Progenitor cell of endocrine pancreas (in vitro differentiated cells): ENCODE results near the gene MGAT5. TPM values are rescaled to one million over a fixed set of nuclear protein-coding genes. Genes with fewer than 3 reads are reported as not detected.

Source experiments
- DNase-seq: peaks from one replicate; pipeline ENCODE4 v3.0.0; 2021; ENCODE audit warnings: low spot score; ENCODE audit not compliant: unreplicated experiment
- H3K27ac Mint-ChIP-seq: 2 replicates; pipeline ENCODE4 v1.8.0; 2021; ENCODE audit warnings: mild to moderate bottlenecking, moderate library complexity, mixed read lengths
- H3K27me3 Mint-ChIP-seq: 2 replicates; pipeline ENCODE4 v1.8.0; 2021; ENCODE audit warnings: mixed read lengths
- H3K36me3 Mint-ChIP-seq: 2 replicates; pipeline ENCODE4 v1.8.0; 2022; ENCODE audit warnings: mixed read lengths; ENCODE audit not compliant: insufficient read depth
- H3K4me1 Mint-ChIP-seq: 2 replicates; pipeline ENCODE4 v1.8.0; 2021; ENCODE audit warnings: low read depth, mixed read lengths
- H3K4me3 Mint-ChIP-seq: 2 replicates; pipeline ENCODE4 v1.8.0; 2021; ENCODE audit warnings: low read depth, mild to moderate bottlenecking, moderate library complexity, mixed read lengths
- H3K9me3 Mint-ChIP-seq: 2 replicates; pipeline ENCODE4 v1.8.0; 2021; ENCODE audit warnings: low read depth, mixed read lengths
- CTCF ChIP-seq: fragments of 200-600 bp; sonication (generic); IDR thresholded peaks from one replicate; pipeline ENCODE4 v1.5.0; 2021; ENCODE audit warnings: antibody characterized with exemption, mild to moderate bottlenecking; ENCODE audit not compliant: unreplicated experiment
- total RNA-seq: library from RNA; stranded (reverse); gene quantifications from 2 replicates; pipeline ENCODE4 v1.2.1, GENCODE V29; 2021

The MGAT5 gene
- total RNA-seq, 1 donor from 2014 or later = 110 TPM

- no peaks in the 10 kb centered on the region for H3K36me3 Mint-ChIP-seq
- H3K27ac Mint-ChIP-seq = no peak overlapping the region
- peaks cover 1% of the 10 kb centered on the region for H3K4me1 Mint-ChIP-seq
- H3K9me3 Mint-ChIP-seq = no peaks in the 10 kb centered on the region
- no peak for TF ChIP-seq CTCF
- DNase-seq = no peak
- H3K27me3 Mint-ChIP-seq = peaks cover 10% of the 10 kb centered on the region
- H3K4me3 Mint-ChIP-seq = no peak overlapping the region
Observed at GRCh38 chr2:134491022-134491421, 237.2 kb downstream of the MGAT5 start.

- H3K27me3 Mint-ChIP-seq = peaks cover 10% of the 10 kb centered on the region
- peaks cover 1% of the 10 kb centered on the region for H3K4me1 Mint-ChIP-seq
- H3K4me3 Mint-ChIP-seq = no peak overlapping the region
- no peaks in the 10 kb centered on the region for H3K36me3 Mint-ChIP-seq
- peak; percentile 25 for TF ChIP-seq CTCF
- H3K9me3 Mint-ChIP-seq = no peaks in the 10 kb centered on the region
- no peak for DNase-seq
- no peak overlapping the region for H3K27ac Mint-ChIP-seq
Observed at GRCh38 chr2:134491771-134492441, 238.0 kb downstream of the MGAT5 start.

- Mint-ChIP-seq H3K36me3 (no peaks in the 10 kb centered on the region), H3K4me1 (peaks cover 1% of the 10 kb centered on the region), H3K9me3 (no peaks in the 10 kb centered on the region), H3K4me3 (no peak overlapping the region), H3K27ac (no peak overlapping the region), H3K27me3 (peaks cover 10% of the 10 kb centered on the region)
- no peak for TF ChIP-seq CTCF
- no peak for DNase-seq
Observed at GRCh38 chr2:134493797-134494196, 239.9 kb downstream of the MGAT5 start.

DNA sequence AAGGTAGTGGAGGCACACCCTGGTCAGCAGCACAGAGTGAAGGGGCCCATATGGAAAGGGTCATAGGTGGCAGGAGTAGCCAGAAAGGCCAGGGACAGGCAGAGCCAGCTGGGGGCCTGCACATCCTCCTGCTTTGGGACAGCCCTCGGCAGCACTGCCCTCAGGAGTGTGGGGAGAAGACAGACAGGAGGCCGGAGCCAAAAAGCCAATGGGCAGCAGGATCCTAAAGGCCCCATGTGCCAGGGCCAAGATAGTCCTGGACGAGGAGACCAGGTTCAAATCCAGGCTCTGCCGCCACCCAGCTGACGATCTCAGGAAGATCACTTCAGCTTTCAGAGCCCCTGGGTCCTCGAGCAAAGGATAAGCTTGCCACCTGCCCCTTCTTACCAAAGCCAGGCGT, 244.8 kb downstream of the MGAT5 start:
- Mint-ChIP-seq H3K4me1 (peaks cover 3% of the 10 kb centered on the region), H3K27ac (no peak overlapping the region), H3K4me3 (no peak overlapping the region), H3K9me3 (no peaks in the 10 kb centered on the region), H3K36me3 (no peaks in the 10 kb centered on the region), H3K27me3 (peaks cover 3% of the 10 kb centered on the region)
- DNase-seq = no peak
- TF ChIP-seq CTCF = no peak

- H3K27me3 Mint-ChIP-seq = peaks cover 3% of the 10 kb centered on the region
- H3K9me3 Mint-ChIP-seq = no peaks in the 10 kb centered on the region
- TF ChIP-seq CTCF = no peak
- no peak overlapping the region for H3K4me3 Mint-ChIP-seq
- H3K4me1 Mint-ChIP-seq = peaks cover 3% of the 10 kb centered on the region
- H3K36me3 Mint-ChIP-seq = no peaks in the 10 kb centered on the region
- H3K27ac Mint-ChIP-seq = no peak overlapping the region
- DNase-seq = no peak
Observed at GRCh38 chr2:134499307-134499926, 245.5 kb downstream of the MGAT5 start.
